OCI-LY7 (cell line): ENCODE data around the gene EVC.

Experiments
- EZH2phosphoT487 ChIP-seq: fragments of 200-600 bp; sonication (generic); IDR thresholded peaks from 2 replicates; pipeline ENCODE4 v1.6.1; 2018; ENCODE audit warnings: low read depth, borderline replicate concordance, mild to moderate bottlenecking, mixed run types, antibody characterized with exemption, low read length, moderate library complexity, mixed read lengths
- TF ChIP-seq, protein P1 (sequence below): fragments of 200-600 bp; sonication (generic); conservative IDR thresholded peaks from 2 replicates; pipeline ENCODE4 v1.5.1; 2014; ENCODE audit warnings: mild to moderate bottlenecking, antibody characterized with exemption, low read length, moderate library complexity, mixed read lengths

DNA sequence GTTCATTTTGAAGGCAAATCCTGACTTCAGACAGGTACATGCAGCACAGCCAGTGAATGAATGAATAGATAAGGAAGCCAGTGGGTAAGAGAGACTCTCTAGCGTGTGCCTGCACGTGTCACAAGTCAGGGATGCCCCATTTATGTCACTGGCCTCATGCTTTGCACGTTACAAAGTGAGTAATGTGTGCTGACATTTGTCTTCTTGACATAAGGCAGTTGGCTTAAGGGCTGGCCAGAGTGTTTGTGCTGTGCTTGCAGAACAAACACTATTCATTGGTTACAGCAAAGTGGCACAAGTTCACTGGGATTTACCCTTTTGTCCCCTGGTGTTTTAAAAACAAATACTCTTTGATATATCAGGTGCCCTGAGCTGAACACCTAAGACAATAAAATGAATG is 125.9 kb downstream of the EVC start:
- TF ChIP-seq, protein P1, sequence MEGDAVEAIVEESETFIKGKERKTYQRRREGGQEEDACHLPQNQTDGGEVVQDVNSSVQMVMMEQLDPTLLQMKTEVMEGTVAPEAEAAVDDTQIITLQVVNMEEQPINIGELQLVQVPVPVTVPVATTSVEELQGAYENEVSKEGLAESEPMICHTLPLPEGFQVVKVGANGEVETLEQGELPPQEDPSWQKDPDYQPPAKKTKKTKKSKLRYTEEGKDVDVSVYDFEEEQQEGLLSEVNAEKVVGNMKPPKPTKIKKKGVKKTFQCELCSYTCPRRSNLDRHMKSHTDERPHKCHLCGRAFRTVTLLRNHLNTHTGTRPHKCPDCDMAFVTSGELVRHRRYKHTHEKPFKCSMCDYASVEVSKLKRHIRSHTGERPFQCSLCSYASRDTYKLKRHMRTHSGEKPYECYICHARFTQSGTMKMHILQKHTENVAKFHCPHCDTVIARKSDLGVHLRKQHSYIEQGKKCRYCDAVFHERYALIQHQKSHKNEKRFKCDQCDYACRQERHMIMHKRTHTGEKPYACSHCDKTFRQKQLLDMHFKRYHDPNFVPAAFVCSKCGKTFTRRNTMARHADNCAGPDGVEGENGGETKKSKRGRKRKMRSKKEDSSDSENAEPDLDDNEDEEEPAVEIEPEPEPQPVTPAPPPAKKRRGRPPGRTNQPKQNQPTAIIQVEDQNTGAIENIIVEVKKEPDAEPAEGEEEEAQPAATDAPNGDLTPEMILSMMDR: no peak
- no peak for TF ChIP-seq EZH2phosphoT487
